K562 (cell line): Measurements from ENCODE around the gene C1orf122. TPM values are rescaled to one million over a fixed set of nuclear protein-coding genes. Genes with fewer than 3 reads are reported as not detected.

Source experiments
- CHD2 ChIP-seq: IDR thresholded peaks from 2 replicates; pipeline ENCODE4 v1.6.1; 2011; ENCODE audit warnings: low read depth, low read length
- DMBX1 ChIP-seq: fragments of 250-450 bp; sonication (Bioruptor Pico); IDR thresholded peaks from 2 replicates; pipeline ENCODE4 v1.8.0; 2022; ENCODE audit warnings: inconsistent platforms, mild to moderate bottlenecking, moderate library complexity, borderline replicate concordance
- E4F1 ChIP-seq: fragments of 250-450 bp; sonication (Bioruptor Pico); IDR thresholded peaks from 2 replicates; pipeline ENCODE4 v1.5.0; 2021; ENCODE audit warnings: mild to moderate bottlenecking, borderline replicate concordance
- GATAD2A ChIP-seq: fragments of 450-650 bp; IDR thresholded peaks from 2 replicates; pipeline ENCODE4 v1.6.1; 2017
- KHSRP ChIP-seq: fragments of 450-650 bp; IDR thresholded peaks from 2 replicates; pipeline ENCODE4 v1.6.1; 2017
- LCOR ChIP-seq: sonication (generic); formaldehyde crosslinking; IDR thresholded peaks from 2 replicates; pipeline ENCODE4 v1.8.0; 2022; ENCODE audit warnings: mild to moderate bottlenecking, missing genetic modification reagents
- MNT ChIP-seq, 2 experiments: fragments of 450-650 bp; conservative IDR thresholded peaks; 2 replicates each; pipeline ENCODE4 v1.6.1; 2017; ENCODE audit warnings: mild to moderate bottlenecking in 2 of 2, moderate library complexity in 2 of 2
- MYNN ChIP-seq, 2 experiments: sonication (generic); formaldehyde crosslinking in 1 of 2; IDR thresholded peaks; 2 replicates each; pipeline versions ENCODE4 v1.5.0 to v1.6.1; 2016 to 2020; ENCODE audit warnings: antibody characterized with exemption in 1 of 2, missing genetic modification reagents in 1 of 2
- NFYB ChIP-seq: IDR thresholded peaks from 2 replicates; pipeline ENCODE4 v1.6.1; 2011; ENCODE audit warnings: mild to moderate bottlenecking, moderate library complexity; ENCODE audit not compliant: insufficient read length; ENCODE audit errors: extremely low read depth
- NONO ChIP-seq, 2 experiments: fragments of 200-400 bp in 1 of 2; fragments of 450-650 bp in 1 of 2; formaldehyde crosslinking in 1 of 2; IDR thresholded peaks; 2 replicates each; pipeline ENCODE4 v1.6.1; 2017; ENCODE audit warnings: low read depth in 2 of 2, mild to moderate bottlenecking in 2 of 2, moderate library complexity in 2 of 2, low read length in 1 of 2
- PML ChIP-seq: IDR thresholded peaks from 2 replicates; pipeline ENCODE4 v1.6.1; 2012; ENCODE audit warnings: low read length, inconsistent platforms
- SIRT6 ChIP-seq: IDR thresholded peaks from one replicate; pipeline ENCODE4 v1.6.1; 2012; ENCODE audit warnings: low read depth, mild to moderate bottlenecking, control low read depth, inconsistent platforms, low read length, moderate library complexity
- SMARCA5 ChIP-seq: fragments of 450-650 bp; IDR thresholded peaks from 2 replicates; pipeline ENCODE4 v1.6.1; 2016
- SMARCB1 ChIP-seq: IDR thresholded peaks from 2 replicates; pipeline ENCODE4 v1.6.1; 2011; ENCODE audit warnings: improper control_type of control experiment, low read depth; ENCODE audit not compliant: insufficient read length
- TGIF2 ChIP-seq: sonication (generic); formaldehyde crosslinking; IDR thresholded peaks from 2 replicates; pipeline ENCODE4 v1.8.1; 2022; ENCODE audit warnings: mild to moderate bottlenecking, missing genetic modification reagents, moderate library complexity
- THRAP3 ChIP-seq: fragments of 450-650 bp; IDR thresholded peaks from 2 replicates; pipeline ENCODE4 v1.6.1; 2016; ENCODE audit warnings: mild to moderate bottlenecking, inconsistent platforms, borderline replicate concordance
- WHSC1 ChIP-seq: IDR thresholded peaks from one replicate; pipeline ENCODE4 v1.6.1; 2012; ENCODE audit warnings: low read length, control low read depth, inconsistent platforms
- ZBTB17 ChIP-seq: fragments of 450-650 bp; formaldehyde crosslinking; IDR thresholded peaks from 2 replicates; pipeline ENCODE4 v1.4.0; 2020; ENCODE audit warnings: mild to moderate bottlenecking
- ZBTB8A ChIP-seq: fragments of 450-650 bp; IDR thresholded peaks from 2 replicates; pipeline ENCODE4 v1.6.1; 2018; ENCODE audit warnings: mild to moderate bottlenecking, moderate library complexity; ENCODE audit not compliant: partially characterized antibody
- ZNF184 ChIP-seq: sonication (generic); formaldehyde crosslinking; IDR thresholded peaks from 2 replicates; pipeline ENCODE4 v1.5.0; 2020; ENCODE audit warnings: missing genetic modification reagents
- ZNF253 ChIP-seq: fragments of 250-450 bp; sonication (Bioruptor Pico); conservative IDR thresholded peaks from 2 replicates; pipeline ENCODE4 v1.6.1; 2021; ENCODE audit warnings: mild to moderate bottlenecking
- ZNF431 ChIP-seq: sonication (generic); formaldehyde crosslinking; IDR thresholded peaks from 2 replicates; pipeline ENCODE4 v1.8.0; 2022; ENCODE audit warnings: mild to moderate bottlenecking, missing genetic modification reagents
- ZNF444 ChIP-seq: fragments of 250-450 bp; sonication (Bioruptor Pico); IDR thresholded peaks from 2 replicates; pipeline ENCODE4 v1.4.0; 2020; ENCODE audit warnings: mild to moderate bottlenecking, moderate library complexity
- ZNF561 ChIP-seq: fragments of 450-650 bp; formaldehyde crosslinking; conservative IDR thresholded peaks from 2 replicates; pipeline ENCODE4 v1.4.0; 2020; ENCODE audit warnings: mild to moderate bottlenecking, moderate library complexity
- ZSCAN29 ChIP-seq: fragments of 450-650 bp; IDR thresholded peaks from 2 replicates; pipeline ENCODE4 v1.6.1; 2017
- polyA plus RNA-seq, 8 experiments: library from polyadenylated mRNA; depleted of rRNA in 4 of 8; stranded (reverse) in 5 of 8; unstranded in 3 of 8; fragments of >200 nt; fragmentation: Nextera tagmentation in 2 of 8; fragmentation: Illumina TruSeq in 1 of 8; extraction: Ambion mirVana in 2 of 8; extraction: Trizol in 1 of 8; gene quantifications; 2 replicates each; pipeline versions ENCODE4 v1.2.1 to v1.2.3, GENCODE V29; 2011 to 2014; ENCODE audit warnings: inconsistent platforms in 1 of 8, missing spikeins in 1 of 8
- total RNA-seq, 7 experiments: library from RNA; depleted of rRNA in 6 of 7; stranded (reverse); fragments of >200 nt in 6 of 7; fragmentation: Illumina TruSeq in 2 of 7; extraction: Trizol in 2 of 7; gene quantifications; 2 replicates each; pipeline versions ENCODE4 v1.2.1 to v1.2.3, GENCODE V29; 2011 to 2021; ENCODE audit warnings: low replicate concordance in 1 of 7
- TF ChIP-seq, protein P1 (sequence below): fragments of 450-650 bp; IDR thresholded peaks from 2 replicates; pipeline ENCODE4 v1.6.1; 2016; ENCODE audit warnings: low read depth, mild to moderate bottlenecking, moderate library complexity
- TF ChIP-seq, protein P2 (sequence below): sonication (generic); formaldehyde crosslinking; IDR thresholded peaks from 2 replicates; pipeline ENCODE4 v1.8.0; 2022; ENCODE audit warnings: mild to moderate bottlenecking, missing genetic modification reagents

The C1orf122 gene
- total and polyA plus RNA-seq, 9 of the 15 experiments (the other 6 are each of a cell fraction or from before 2014, with no cell fraction given), result 3.6 to 70.9 (median 17.3) TPM

DNA sequence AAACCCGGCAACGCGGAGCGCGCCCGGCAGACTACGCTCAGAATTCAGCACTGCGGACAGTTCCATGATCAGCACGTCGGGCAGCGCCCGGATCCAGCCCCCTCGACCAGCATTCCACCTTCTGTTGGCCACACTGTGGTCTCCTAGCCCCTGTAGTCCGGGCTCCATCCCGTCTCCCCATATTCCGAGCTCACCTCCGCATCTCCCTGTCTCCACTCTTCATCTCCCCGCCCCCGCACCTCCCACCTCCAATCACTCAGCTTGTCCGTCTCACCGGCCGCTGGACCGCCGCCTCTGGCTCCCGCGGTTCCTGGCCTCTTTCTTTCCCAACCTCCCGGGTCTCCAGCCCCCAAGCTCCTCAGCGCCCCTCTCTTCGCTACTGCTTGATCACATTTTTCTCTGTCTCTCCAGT lies 43.2 kb upstream of the C1orf122 start (continued):
- TF ChIP-seq SMARCB1, result no peak
- no peak for TF ChIP-seq ZNF561
- TF ChIP-seq MYNN (IDR thresholded peaks at IDR 0.05), result no peak
- TF ChIP-seq MYNN (CRISPR knock-in tag; IDR thresholded peaks at IDR 0.05), result peak; percentile 95
- no peak for TF ChIP-seq PML
- peak; percentile 55; the same call in 1 of the 2 replicates for TF ChIP-seq ZBTB17
- TF ChIP-seq THRAP3, result no peak
- TF ChIP-seq CHD2, result no peak
- no peak for TF ChIP-seq E4F1 (CRISPR knock-in tag)
- TF ChIP-seq NONO (IDR thresholded peaks at IDR 0.05; ENCODE audit: low read depth in 2 of 2, low read length in 1 of 2), result no peak
- peak; percentile 96 for TF ChIP-seq LCOR (CRISPR knock-in tag)
- TF ChIP-seq TGIF2 (CRISPR knock-in tag), result peak; percentile 99
- TF ChIP-seq ZNF184 (CRISPR knock-in tag), result peak; percentile 88
- TF ChIP-seq KHSRP, result no peak
- TF ChIP-seq, protein P1, sequence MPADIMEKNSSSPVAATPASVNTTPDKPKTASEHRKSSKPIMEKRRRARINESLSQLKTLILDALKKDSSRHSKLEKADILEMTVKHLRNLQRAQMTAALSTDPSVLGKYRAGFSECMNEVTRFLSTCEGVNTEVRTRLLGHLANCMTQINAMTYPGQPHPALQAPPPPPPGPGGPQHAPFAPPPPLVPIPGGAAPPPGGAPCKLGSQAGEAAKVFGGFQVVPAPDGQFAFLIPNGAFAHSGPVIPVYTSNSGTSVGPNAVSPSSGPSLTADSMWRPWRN, result no peak
- no peak for TF ChIP-seq GATAD2A
- no peak for TF ChIP-seq ZBTB8A
- no peak for TF ChIP-seq ZNF444 (CRISPR knock-in tag)
- no peak for TF ChIP-seq NFYB
- TF ChIP-seq ZNF253, result no peak
- no peak for TF ChIP-seq SIRT6
- TF ChIP-seq MNT (conservative IDR thresholded peaks at IDR 0.05), result peak in 1 of 2 experiments; percentile 85; a peak in 2 of 4 replicates
- no peak for TF ChIP-seq WHSC1
- TF ChIP-seq ZSCAN29, result no peak
- TF ChIP-seq ZNF431 (CRISPR knock-in tag), result peak; percentile 92
- TF ChIP-seq SMARCA5, result no peak
- TF ChIP-seq, protein P2, sequence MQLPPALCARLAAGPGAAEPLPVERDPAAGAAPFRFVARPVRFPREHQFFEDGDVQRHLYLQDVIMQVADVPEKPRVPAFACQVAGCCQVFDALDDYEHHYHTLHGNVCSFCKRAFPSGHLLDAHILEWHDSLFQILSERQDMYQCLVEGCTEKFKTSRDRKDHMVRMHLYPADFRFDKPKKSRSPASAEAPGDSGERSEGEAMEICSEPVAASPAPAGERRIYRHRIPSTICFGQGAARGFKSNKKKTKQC (CRISPR knock-in tag), result peak; percentile 100
- peak; percentile 97 for TF ChIP-seq DMBX1
